HL-60 (cell line): Measurements from ENCODE around the gene TCF19.

Source experiments
- GABPA ChIP-seq: IDR thresholded peaks from 2 replicates; pipeline ENCODE4 v1.6.1; 2012; ENCODE audit warnings: low read depth
- POLR2AphosphoS5 ChIP-seq: IDR thresholded peaks from 2 replicates; pipeline ENCODE4 v1.6.1; 2012; ENCODE audit warnings: low read depth
- REST ChIP-seq: IDR thresholded peaks from 2 replicates; pipeline ENCODE4 v1.6.1; 2012; ENCODE audit warnings: low read depth; ENCODE audit not compliant: insufficient replicate concordance
- SPI1 ChIP-seq: IDR thresholded peaks from 2 replicates; pipeline ENCODE4 v1.6.1; 2012; ENCODE audit warnings: low read depth, mild to moderate bottlenecking, borderline replicate concordance
- TF ChIP-seq, protein P1 (sequence below): IDR thresholded peaks from one replicate; pipeline ENCODE4 v1.5.1; 2011; ENCODE audit warnings: low read length, control low read depth, inconsistent platforms; ENCODE audit not compliant: insufficient read depth

DNA sequence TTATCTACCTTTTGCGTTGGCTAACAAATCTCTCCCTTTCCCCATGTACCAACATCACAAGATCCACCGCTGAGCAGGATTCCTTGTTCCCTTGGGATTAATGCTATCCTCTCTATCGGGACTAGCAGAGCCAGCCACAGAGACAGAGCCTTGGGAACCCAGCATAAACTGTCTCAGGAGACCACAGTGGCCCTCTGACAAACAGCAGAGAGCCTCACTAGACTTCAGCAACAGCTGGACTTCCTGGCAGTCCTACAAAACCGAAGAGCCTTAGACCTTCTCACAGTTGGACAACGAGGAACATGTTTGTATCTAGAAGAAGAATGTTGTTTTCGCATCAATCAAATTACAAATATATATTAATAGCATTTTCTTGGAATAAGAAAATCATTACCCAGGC, 51.7 kb downstream of the TCF19 start:
- TF ChIP-seq, protein P1, sequence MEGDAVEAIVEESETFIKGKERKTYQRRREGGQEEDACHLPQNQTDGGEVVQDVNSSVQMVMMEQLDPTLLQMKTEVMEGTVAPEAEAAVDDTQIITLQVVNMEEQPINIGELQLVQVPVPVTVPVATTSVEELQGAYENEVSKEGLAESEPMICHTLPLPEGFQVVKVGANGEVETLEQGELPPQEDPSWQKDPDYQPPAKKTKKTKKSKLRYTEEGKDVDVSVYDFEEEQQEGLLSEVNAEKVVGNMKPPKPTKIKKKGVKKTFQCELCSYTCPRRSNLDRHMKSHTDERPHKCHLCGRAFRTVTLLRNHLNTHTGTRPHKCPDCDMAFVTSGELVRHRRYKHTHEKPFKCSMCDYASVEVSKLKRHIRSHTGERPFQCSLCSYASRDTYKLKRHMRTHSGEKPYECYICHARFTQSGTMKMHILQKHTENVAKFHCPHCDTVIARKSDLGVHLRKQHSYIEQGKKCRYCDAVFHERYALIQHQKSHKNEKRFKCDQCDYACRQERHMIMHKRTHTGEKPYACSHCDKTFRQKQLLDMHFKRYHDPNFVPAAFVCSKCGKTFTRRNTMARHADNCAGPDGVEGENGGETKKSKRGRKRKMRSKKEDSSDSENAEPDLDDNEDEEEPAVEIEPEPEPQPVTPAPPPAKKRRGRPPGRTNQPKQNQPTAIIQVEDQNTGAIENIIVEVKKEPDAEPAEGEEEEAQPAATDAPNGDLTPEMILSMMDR = no peak
- TF ChIP-seq POLR2AphosphoS5 (no peak), SPI1 (no peak), GABPA (no peak), REST (no peak)
